GM21526 (cell line): ENCODE measurements around the gene C3orf20.

Source experiments
- ATAC-seq: cut with Tn5 transposase; IDR thresholded peaks from one replicate; pipeline ENCODE4 v1.9.1; 2021; ENCODE audit warnings: moderate library complexity; ENCODE audit not compliant: unreplicated experiment, low FRiP score

C3orf20 gene

DNA sequence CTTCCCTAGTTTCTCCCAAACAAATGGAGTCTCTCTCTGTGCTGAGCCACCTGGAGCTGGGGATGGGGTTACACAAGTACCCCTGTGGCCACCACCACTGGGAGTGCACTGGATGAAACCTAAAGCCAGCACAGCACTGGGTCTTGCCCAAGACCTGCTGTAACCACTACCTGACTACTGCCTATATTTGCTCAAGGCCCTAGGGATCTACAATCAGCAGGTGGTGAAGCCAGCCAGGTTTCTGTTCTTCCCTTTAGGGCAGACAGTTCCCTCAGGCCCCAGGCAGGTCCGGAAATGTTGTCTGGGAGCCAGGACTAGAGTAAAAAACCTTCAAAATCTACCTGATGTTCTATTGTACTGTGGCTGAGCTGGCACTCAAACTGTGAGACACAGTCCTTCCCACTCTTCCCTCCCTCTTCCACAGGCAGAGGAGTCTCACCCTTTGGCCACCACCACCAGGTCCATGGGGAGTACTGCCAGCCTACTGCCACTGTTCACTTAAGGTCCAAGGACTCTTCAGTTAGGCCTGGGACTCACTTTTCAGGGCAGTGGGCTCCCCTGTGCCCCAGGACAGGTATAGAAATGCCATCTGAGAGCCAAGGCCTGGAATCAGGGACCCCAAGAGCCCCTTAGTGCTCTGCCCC, 23.8 kb downstream of the C3orf20 start:
- no peak for ATAC-seq

GRCh38 chr3:14699643-14700042, 24.7 kb downstream of the C3orf20 start:
- ATAC-seq = no peak

DNA sequence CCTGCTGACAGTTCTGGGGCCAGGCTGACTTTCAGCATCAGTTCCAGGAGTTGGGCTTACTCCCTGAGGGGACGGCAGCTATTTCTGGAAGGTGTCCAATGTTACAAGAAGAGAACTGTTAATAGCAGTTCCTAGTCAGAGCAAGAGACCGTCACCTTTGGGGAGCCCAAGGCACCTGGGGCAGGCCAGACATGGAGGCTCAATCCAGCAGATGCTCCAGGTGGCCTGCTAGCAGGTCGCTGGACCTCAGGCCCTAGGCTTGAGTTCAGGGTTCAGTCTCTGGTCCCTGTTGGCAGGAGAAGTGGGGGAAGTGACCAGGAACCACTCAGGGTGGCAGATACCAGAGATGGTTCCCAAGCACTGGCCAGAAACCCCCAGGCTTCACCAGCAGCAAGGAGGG, 25.9 kb downstream of the C3orf20 start:
- ATAC-seq = no peak

GRCh38 chr3:14701676-14702075, 26.7 kb downstream of the C3orf20 start:
- ATAC-seq = no peak

DNA sequence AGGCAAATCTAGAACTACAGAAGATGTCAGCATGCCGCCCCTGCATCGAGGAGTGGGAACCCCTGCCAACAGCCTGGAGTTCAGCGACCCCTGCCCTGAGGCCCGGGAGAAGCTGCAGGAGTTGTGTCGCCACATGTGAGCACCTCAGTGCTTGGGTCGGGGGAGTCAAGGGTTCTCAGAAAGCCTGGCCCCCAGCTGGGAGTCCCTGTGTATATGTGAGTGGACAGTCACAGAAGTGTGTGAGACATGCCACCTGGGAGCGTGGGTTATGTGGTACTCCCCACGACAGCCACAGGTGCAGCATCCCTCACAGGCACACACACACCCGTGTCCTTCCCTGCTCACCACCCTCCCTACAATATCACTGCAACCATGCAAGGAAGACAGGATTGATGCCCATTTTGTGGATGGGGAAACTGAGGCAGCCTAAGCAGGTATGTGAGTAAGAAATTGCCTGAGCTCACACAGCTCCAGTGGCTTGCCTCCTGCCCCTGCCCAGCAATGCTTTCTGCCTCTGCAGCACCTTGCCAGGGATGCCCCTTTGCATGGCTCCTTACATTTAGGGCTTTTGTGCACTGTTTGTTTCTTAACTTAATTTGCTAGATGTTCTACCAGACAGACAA, 28.3 kb downstream of the C3orf20 start:
- no peak for ATAC-seq

DNA sequence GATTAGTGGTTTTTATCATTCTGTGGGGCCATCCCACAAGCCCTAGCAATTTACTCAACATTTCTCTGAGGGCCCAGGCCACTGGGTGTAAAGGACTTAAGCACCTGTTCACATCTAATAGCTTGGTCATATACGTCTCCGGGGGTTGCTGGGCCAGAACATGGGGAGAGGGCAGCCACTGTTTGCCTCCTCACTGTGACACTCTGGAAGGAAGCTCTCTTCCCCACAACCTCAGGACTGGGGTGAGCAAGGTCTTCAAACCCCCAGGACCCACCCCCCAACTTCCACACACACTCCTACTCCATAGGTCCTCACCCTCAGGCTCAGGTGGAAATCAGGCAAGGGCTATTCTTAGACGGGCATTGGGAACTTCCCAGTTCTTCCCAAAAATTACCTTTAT, 28.9 kb downstream of the C3orf20 start:
- no peak for ATAC-seq

GRCh38 chr3:14706096-14706495, 31.2 kb downstream of the C3orf20 start:
- no peak for ATAC-seq

GRCh38 chr3:14716591-14716990, 41.6 kb downstream of the C3orf20 start:
- no peak for ATAC-seq

DNA sequence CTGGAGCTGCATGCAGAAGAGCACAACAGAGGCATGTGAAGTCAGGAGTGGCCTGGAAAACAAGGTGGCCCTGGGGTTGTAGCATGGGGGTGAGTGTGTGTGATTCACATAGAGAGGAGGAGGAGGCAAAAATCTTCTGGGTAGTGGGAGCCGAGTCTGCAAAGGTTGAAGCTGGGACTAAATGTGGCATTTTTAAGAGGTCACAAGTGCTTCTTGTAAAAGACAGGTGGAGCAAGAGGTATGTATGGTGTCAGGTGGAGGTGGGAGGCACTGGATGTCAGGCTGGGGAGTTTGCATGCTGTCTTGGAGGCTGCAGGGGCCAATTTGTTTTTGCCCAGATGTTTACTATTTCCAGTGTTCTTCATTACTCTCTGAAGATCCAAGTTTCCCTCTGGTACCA, 42.4 kb downstream of the C3orf20 start:
- ATAC-seq = no peak

DNA sequence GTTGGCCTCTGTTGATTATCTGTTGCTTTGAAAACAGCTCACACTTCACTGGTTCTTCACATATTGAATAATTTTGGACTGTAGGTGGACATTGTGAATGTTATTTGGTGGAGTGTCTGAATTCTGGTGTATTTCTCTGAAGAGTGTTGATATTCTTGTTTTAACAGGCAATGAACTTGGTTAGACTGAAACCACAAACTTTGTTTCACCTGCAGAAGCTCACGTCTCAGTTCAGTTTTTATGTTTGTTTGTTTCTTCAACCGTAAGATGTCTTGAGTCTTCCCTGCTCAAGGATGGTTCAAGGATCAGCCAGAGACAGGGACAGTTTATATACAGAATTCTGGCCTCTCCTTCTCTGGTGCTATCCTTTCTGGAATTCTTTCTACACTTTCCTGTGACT, 43.6 kb downstream of the C3orf20 start:
- peak; percentile 52 for ATAC-seq

GRCh38 chr3:14719006-14719405, 44.1 kb downstream of the C3orf20 start:
- peak; percentile 38 for ATAC-seq

DNA sequence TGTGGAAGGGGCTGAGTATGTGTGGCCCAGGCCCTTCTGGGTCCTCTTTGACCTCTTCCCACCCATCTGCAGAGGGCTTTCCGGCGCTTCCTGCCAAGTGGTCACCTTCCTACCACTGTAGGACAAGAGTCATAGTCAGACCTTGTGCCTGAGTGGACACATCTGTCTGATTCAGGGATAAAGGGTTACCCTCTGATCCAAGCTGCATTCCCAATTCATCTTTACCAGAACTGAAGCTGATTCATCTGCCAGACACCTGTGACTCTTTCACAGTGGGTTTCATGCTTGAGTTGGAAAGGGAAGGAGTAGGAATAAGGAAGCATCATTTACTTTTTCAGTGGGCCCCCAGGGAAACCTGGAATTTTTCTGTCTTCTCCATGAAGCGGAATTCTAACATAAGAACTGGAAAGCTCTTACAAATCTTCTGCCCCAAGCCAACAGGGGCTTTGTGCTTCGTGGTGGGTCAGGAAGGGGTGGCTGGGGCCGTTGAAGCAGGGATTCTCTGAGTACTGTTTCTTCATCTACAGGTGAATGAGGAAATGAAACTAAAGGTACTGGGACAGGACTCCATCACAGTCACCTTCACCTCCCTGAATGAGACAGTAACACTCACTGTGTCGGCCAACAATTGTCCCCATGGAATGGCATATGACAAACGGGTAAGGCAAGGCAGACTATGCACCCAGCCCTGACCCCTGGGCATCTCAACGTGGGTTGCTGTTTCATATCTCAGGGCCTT, 46.4 kb downstream of the C3orf20 start:
- no peak for ATAC-seq

DNA sequence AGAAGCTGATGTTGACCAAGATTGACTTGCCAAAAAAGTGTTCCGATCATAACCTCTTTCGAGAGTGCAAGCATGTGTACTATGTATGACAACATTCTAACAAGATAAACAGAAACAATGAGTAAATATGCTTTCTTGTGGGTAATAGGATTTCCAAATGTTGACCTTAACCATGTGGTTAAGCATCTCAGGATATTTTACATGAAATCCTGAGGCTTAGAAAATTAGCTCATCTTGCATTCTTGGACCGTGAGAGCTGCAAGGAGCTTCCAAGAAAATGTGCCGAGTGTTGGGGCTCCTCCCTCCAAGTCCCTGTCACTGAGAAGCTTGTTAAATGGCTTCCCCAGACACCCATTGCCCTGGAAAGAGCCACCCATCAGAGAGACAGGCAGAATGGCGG, 50.1 kb downstream of the C3orf20 start:
- no peak for ATAC-seq

DNA sequence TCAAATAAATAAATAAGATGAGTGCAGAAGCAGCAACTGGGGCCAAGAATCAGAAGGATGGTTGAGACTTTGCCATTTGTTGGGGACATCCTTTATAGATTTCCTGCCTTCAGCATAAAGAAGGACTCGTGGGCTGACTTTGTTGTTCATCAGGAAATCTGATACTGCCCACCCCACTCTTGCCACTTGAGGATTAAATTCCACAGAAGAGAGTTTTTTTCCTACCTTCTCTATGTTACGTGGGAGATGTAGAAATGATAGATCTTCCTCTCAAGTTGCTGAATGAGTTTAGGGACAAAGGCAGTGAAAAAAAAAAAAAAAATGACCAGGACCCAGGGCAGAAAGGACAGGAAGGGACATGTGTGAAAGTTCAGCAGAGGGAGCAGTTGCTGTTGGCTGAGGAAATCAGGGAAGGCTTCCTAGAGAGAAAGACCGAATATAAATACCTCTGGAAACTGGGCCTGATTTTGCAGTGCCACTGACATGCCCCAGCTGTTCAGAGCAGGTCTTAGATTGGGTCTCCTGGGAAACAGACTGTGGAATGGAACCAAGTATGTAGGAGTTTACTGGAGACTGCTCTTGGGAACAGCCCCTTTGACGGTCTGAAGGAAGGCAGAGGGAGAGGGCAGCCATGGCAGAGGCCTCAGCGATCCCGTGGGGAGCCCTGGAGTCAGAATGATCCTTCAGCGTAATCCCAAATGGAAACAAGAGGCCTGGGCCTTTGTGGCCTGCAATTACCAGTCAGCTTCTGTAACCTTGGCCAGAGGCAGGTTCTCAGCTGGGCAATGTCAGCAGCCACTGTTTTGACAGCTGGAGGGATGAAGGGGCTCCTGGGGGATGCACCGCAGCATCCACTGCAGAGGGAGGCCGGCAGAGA, 50.9 kb downstream of the C3orf20 start:
- no peak for ATAC-seq

GRCh38 chr3:14726441-14726780, 51.5 kb downstream of the C3orf20 start:
- ATAC-seq = no peak

DNA sequence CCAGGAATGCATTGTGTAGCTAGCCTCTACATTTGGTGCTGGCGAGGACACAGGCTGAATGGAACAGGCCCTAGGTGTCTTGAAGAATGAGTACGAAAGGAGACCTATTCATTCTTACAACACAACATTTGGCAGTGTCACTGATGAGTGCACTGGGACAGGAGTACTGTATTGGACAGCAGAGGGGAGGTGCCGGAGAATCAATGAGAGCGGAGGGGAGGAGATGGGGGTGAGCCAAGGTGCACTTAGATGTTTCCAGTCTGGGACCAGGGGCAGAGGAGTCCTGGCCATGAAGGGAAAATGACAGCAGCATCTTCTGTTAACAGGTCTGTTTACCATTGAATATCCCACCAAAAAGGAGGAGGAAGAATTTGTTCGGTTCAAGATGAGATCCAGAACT, 53.2 kb downstream of the C3orf20 start:
- ATAC-seq = no peak

DNA sequence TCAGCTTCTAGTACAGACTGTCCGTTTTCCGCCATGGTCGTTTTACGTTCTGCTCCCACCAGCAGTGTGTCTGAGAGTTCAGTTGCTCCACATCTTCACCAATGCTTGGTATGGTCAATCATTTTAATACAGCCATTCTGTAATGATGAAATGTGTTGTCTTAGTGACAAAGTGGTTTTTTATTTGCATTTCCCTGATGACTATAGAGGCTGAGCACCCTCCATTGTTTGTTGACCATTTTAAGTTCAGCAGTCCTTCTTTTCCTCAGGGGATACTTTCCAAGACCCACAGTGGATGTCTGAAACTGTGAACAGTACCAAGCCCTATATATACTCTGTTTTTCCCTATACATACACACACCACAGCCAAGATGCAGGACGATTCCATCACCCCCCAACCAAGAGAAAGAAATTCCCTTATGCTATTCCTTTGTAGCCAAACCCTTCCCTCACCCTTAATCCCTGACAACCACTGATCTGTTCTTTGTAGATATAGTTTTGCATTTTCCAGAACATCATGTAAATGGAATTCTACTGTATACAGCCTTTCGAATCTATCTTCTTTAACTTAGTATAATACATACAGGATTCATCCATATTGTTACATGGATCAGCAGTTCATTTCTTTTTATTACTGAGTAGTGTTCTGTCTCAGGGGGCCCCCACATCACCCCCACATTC, 55.9 kb downstream of the C3orf20 start:
- no peak for ATAC-seq

DNA sequence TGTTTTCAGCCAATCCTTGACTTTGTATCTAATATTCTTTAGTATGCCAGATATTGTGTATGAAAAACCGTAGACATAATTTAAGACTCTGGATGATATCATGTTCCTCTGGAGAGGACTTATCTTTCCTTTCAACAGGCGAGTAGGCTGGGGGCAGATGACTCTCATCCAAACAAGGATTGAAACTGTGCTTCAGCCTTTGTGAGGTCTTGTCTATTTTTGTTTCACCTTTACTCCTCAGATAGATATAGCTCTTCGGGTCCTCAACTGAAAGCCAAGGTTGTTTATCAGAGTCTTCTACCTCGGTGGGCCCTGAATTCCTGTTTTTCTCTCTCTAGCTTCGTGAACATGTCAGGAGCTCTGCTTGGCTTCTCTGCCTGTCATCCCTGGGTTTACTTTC, 66.0 kb downstream of the C3orf20 start:
- no peak for ATAC-seq

DNA sequence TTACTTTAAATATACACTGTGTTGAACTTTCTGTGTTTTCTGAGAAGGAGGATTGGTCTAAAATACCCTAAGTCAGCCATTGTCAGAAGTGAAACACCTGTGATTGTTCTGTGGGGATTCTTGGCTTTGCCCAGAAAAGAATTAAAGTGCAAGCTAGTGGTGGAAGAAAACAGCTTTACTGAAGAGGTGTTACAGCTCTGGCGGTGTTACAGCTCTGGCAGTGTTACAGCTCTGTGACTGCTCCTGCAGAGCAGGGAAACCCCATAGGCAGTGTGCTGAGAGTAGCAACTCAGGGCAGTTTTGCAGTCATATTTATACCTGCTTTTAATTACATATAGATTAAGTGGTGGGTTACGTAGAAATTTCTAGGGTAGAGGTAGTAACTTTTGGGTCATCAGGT, 66.6 kb downstream of the C3orf20 start:
- no peak for ATAC-seq

- ATAC-seq = no peak
Observed at GRCh38 chr3:14744556-14744955, 69.6 kb downstream of the C3orf20 start.

DNA sequence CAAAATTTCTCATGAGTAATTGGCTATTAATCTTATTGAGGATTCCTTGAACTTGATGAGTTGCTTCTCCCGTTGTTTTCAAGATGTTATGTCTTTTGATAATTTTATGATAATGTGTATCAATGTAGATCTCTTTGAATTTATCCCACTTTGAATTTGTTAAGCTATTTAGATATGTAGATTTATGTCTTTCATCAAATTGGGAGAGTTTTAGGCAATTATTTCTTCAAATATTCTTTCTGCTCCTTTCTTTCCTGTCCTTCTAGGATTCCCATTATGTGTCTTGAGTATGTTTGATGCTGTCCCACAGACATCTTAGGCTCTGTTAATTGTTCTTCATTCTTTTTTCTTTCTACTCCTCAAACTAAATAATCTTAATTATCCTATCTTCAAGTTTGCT, 75.7 kb downstream of the C3orf20 start:
- no peak for ATAC-seq
